Gastrocnemius medialis (tissue), 4 donors: Measurements from ENCODE around the gene CAMTA1. TPM values are rescaled to one million over a fixed set of nuclear protein-coding genes. Genes with fewer than 3 reads are reported as not detected.
A peak's percentile ranks its signal among the peaks of the same experiment; 100 is the strongest.

Source experiments
- ATAC-seq, 2 donors: fragments of 150-250 bp; one replicate each; pipeline ENCODE4 v1.9.1; 2016
- DNase-seq, 2 donors: peaks; one replicate each; pipeline ENCODE4 v3.0.0-alpha.2; 2019
- H3K27ac ChIP-seq, 4 donors: fragments of 200-600 bp; sonication (generic); 1 replicate in 1 of 4; 2 replicates in 3 of 4; pipeline ENCODE4 v1.5.1; 2016 to 2018; ENCODE audit warnings: mild to moderate bottlenecking in 2 of 4, moderate library complexity in 1 of 4
- H3K27me3 ChIP-seq, 3 donors: fragments of 200-600 bp; sonication (generic) in 2 of 3; 1 replicate in 1 of 3; 2 replicates in 2 of 3; pipeline versions ENCODE4 v1.5.1 to v1.6.0; 2016 to 2019; ENCODE audit warnings: mild to moderate bottlenecking in 1 of 3, moderate library complexity in 1 of 3
- H3K36me3 ChIP-seq, 2 donors: fragments of 200-600 bp; sonication (generic) in 1 of 2; one replicate each; pipeline ENCODE4 v1.5.1; 2017 to 2018
- H3K4me1 ChIP-seq, 2 donors: fragments of 200-600 bp; sonication (generic) in 1 of 2; one replicate each; pipeline ENCODE4 v1.5.1; 2016 to 2017; ENCODE audit warnings: mild to moderate bottlenecking in 2 of 2
- H3K4me3 ChIP-seq, 4 donors: fragments of 200-600 bp; sonication (generic) in 3 of 4; 1 replicate in 1 of 4; 2 replicates in 3 of 4; pipeline ENCODE4 v1.5.1; 2016 to 2019; ENCODE audit warnings: mild to moderate bottlenecking in 2 of 4
- H3K9me3 ChIP-seq, 3 donors: fragments of 200-600 bp; sonication (generic) in 2 of 3; 1 replicate in 1 of 3; 2 replicates in 2 of 3; pipeline ENCODE4 v1.5.1; 2016 to 2019
- POLR2A ChIP-seq, 2 donors: fragments of 450-650 bp; IDR thresholded peaks; one replicate each; pipeline ENCODE4 v1.6.1; 2017; ENCODE audit warnings: antibody characterized with exemption in 2 of 2, mild to moderate bottlenecking in 2 of 2, moderate library complexity in 2 of 2
- in situ Hi-C, 4 donors: fragments of 200-750 bp; cut with MboI; loops; one replicate each; pipeline versions ENCODE4 v1.15.0 to v1.8.0; 2017; ENCODE audit warnings: low sequenced_read_pairs in 4 of 4
- intact Hi-C: fragments of 100-400 bp; cut with DNase I; formaldehyde crosslinking; loops from one replicate; pipeline ENCODE4 v1.15.1; 2023; ENCODE audit warnings: low total_unique reads
- total RNA-seq, 4 donors: library from RNA; depleted of rRNA; stranded (reverse); fragments of >200 nt; gene quantifications; one replicate each; pipeline versions ENCODE4 v1.1.0 to v1.2.3, GENCODE V29; 2016
- TF ChIP-seq, protein P1 (sequence below), 5 experiments: fragments of 450-650 bp in 3 of 5; fragments of 200-600 bp in 2 of 5; sonication (generic) in 2 of 5; IDR thresholded peaks in 4 of 5; conservative IDR thresholded peaks in 1 of 5; 1 replicate in 4 of 5; 2 replicates in 1 of 5; pipeline ENCODE4 v1.5.1; 2016 to 2019; ENCODE audit warnings: antibody characterized with exemption in 5 of 5, mild to moderate bottlenecking in 3 of 5, moderate library complexity in 3 of 5

The CAMTA1 gene
- total RNA-seq, 4 donors from 2014 or later, result 60.5 to 113 (median 70.4) TPM

DNA sequence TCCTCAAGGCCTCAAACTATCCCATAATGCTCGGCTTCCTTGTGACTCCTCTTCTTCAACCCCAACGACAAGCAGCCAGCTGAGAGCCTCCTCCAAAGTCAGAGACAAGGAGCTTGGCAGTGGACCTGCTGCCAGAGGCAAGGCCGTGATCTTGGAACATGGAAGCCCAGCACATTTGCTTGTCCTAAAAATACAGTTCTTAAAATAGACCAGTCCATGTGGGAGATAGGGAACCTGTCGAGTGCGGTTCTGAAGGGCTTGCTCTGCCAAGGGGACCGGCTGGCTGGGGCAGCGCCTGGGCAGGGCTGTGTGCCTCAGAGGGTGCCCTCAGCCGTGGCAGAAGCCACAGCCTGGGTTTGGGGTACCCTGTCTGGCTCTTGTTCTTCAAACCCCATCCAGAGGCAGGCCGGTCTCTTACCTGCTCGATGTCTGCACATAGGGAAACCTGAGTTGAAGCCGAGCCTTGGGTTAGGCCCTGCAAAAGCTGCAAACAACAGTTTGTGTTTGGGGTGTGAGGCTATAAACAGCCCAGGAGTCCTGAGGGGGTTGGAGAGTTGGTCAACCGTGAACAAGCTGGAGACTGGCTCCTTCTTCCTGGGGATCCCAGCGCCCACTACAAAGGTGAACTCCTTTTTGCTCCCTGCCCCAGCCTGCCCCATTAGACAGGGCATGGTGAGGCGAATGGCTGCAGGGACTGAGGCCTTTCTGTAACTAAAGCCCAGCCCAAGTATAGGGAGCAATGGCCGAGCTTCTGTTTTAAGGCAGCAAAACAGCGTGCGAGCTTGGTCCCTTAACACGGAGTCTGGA is 228.8 kb downstream of the CAMTA1 start:
- ATAC-seq (peak; percentile 99), DNase-seq (peak; percentile 74 to 79)
- Histone ChIP-seq H3K9me3 (no peaks in the 10 kb centered on the region), H3K27ac (peak overlapping the region; percentile 68 to 88 (median 80)), H3K4me1 (peaks cover 11 to 35% of the 10 kb centered on the region in 2 donors), H3K27me3 (no peaks in the 10 kb centered on the region), H3K4me3 (no peak overlapping the region), H3K36me3 (no peaks in the 10 kb centered on the region)
- TF ChIP-seq, protein P1, sequence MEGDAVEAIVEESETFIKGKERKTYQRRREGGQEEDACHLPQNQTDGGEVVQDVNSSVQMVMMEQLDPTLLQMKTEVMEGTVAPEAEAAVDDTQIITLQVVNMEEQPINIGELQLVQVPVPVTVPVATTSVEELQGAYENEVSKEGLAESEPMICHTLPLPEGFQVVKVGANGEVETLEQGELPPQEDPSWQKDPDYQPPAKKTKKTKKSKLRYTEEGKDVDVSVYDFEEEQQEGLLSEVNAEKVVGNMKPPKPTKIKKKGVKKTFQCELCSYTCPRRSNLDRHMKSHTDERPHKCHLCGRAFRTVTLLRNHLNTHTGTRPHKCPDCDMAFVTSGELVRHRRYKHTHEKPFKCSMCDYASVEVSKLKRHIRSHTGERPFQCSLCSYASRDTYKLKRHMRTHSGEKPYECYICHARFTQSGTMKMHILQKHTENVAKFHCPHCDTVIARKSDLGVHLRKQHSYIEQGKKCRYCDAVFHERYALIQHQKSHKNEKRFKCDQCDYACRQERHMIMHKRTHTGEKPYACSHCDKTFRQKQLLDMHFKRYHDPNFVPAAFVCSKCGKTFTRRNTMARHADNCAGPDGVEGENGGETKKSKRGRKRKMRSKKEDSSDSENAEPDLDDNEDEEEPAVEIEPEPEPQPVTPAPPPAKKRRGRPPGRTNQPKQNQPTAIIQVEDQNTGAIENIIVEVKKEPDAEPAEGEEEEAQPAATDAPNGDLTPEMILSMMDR (IDR thresholded peaks at IDR 0.05 in 4 of 5, conservative IDR thresholded peaks at IDR 0.05 in 1 of 5), result no peak
- no peak for TF ChIP-seq POLR2A (IDR thresholded peaks at IDR 0.05)
- intact Hi-C loops (no loop called here), in situ Hi-C loops (no loop called here)

DNA sequence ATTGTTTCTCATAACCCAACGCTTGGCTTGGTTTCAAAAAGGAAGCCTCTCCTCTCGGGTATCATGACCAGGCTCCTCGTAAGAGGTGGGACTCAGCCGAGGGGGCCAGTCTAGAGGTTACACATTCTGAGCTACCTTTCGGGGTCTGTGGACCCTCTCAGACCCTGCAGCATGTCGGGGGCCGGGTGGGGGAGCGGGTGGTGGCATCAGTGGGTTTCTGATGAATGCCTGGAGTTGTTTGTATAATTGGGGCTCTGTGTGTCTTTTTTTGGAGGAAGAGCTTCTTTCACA is 229.3 kb downstream of the CAMTA1 start:
- peaks cover 11 to 38% of the 10 kb centered on the region in 2 donors for H3K4me1 ChIP-seq
- no peaks in the 10 kb centered on the region for H3K9me3 ChIP-seq
- no peaks in the 10 kb centered on the region for H3K27me3 ChIP-seq
- ATAC-seq, result peak in 1 of 2 donors; percentile 26
- no peak overlapping the region for H3K4me3 ChIP-seq
- TF ChIP-seq, protein P1 (IDR thresholded peaks at IDR 0.05 in 4 of 5, conservative IDR thresholded peaks at IDR 0.05 in 1 of 5), result no peak
- no peak for TF ChIP-seq POLR2A (IDR thresholded peaks at IDR 0.05)
- peak overlapping the region in 2 of 4 donors; percentile 86 to 88 for H3K27ac ChIP-seq
- intact Hi-C loops, result no loop called here
- in situ Hi-C loops, result no loop called here
- no peaks in the 10 kb centered on the region for H3K36me3 ChIP-seq
- no peak for DNase-seq

DNA sequence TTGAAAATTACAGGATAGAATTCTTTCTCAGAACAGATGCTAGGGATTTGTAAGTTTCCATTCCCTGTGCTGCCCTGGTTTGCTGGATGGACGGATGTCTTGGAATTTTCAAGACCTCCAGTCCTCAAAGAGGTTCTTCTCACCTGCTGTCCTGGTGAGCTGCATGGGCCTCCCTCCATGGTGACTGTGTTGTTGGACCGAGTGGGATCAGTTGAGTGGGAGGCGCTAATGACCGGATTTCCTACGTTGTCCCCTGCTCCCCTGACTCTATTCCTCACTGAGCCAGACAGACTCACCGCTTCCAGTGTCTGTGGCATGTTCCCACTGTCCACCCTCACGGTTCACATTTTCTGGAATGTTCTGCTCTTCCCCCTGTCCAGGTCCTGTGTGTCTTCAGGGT is 229.8 kb downstream of the CAMTA1 start:
- Histone ChIP-seq H3K36me3 (no peaks in the 10 kb centered on the region), H3K4me1 (peaks cover 11 to 38% of the 10 kb centered on the region in 2 donors), H3K27ac (no peak overlapping the region), H3K9me3 (no peaks in the 10 kb centered on the region), H3K27me3 (no peaks in the 10 kb centered on the region), H3K4me3 (no peak overlapping the region)
- in situ Hi-C loops, result no loop called here
- TF ChIP-seq POLR2A (IDR thresholded peaks at IDR 0.05), result no peak
- TF ChIP-seq, protein P1 (IDR thresholded peaks at IDR 0.05 in 4 of 5, conservative IDR thresholded peaks at IDR 0.05 in 1 of 5), result no peak
- ATAC-seq (no peak), DNase-seq (no peak)
- intact Hi-C loops, result no loop called here

GRCh38 chr1:7018351-7018750 is 233.1 kb downstream of the CAMTA1 start:
- no peak overlapping the region for H3K27ac ChIP-seq
- H3K4me3 ChIP-seq, result no peak overlapping the region
- DNase-seq (no peak), ATAC-seq (no peak)
- in situ Hi-C loops (no loop called here), intact Hi-C loops (no loop called here)
- no peaks in the 10 kb centered on the region for H3K27me3 ChIP-seq
- TF ChIP-seq POLR2A (IDR thresholded peaks at IDR 0.05), result no peak
- TF ChIP-seq, protein P1 (IDR thresholded peaks at IDR 0.05 in 4 of 5, conservative IDR thresholded peaks at IDR 0.05 in 1 of 5), result no peak
- H3K9me3 ChIP-seq, result no peaks in the 10 kb centered on the region
- peaks cover 4 to 26% of the 10 kb centered on the region in 2 donors for H3K4me1 ChIP-seq
- H3K36me3 ChIP-seq, result no peaks in the 10 kb centered on the region
